HG02588 (cell line): ENCODE measurements around the gene PIP4K2A.

Experiments
- ATAC-seq: cut with Tn5 transposase; IDR thresholded peaks from one replicate; pipeline ENCODE4 v1.9.1; 2021; ENCODE audit warnings: mild to moderate bottlenecking, moderate library complexity; ENCODE audit not compliant: unreplicated experiment

The PIP4K2A gene

GRCh38 chr10:22604344-22605126, 109.8 kb downstream of the PIP4K2A start:
- no peak for ATAC-seq

GRCh38 chr10:22603581-22603980, 110.8 kb downstream of the PIP4K2A start:
- ATAC-seq, result no peak

DNA sequence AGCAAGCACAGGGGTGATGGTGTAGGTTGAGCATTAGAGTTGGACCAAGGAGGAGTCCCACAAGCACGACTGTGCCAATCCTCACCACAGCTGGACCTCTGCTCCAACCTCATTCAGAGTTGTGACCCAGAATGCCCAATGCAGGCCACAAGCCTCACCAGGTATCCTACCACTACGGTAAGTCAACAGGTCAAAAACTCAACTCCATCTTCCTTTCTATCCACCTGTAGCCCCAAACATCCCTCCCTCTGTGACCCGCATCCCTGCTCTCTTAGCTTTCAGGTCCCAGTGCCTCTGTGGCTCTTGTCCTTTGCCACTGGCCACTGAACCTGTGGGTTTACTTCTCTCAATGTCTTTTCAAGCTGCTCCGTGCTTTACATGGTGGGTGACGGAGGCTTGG, 112.8 kb downstream of the PIP4K2A start:
- ATAC-seq, result no peak

DNA sequence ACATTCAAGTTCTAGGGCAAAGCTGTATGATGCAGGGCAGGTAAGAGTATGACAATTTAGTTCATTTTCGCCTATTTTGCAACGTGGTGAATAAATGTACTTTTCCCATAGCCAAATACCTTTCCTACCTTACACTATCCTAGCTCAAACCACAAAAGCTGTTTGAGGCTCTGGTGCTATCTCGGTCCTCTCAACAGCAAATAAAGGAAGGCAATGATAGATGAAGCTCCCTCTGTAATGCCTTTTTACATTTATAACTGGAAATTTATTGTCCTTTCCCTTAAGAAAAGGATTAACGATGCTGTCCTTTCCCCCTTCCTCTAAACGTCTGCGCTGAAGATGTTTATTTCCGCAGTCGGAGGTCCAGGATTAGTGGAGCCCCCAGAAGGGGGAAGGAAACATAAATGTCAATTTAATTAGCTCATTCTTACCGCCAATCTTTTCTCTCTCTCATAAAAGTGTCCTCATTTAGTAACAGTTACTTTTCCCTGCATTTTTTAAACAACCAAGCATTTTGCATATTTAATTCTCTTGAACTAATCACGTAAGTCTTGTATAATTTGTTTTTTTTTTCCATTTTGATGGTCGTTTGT, 114.6 kb downstream of the PIP4K2A start:
- no peak for ATAC-seq

- ATAC-seq, result no peak
Observed at GRCh38 chr10:22599048-22599561, 115.3 kb downstream of the PIP4K2A start.

DNA sequence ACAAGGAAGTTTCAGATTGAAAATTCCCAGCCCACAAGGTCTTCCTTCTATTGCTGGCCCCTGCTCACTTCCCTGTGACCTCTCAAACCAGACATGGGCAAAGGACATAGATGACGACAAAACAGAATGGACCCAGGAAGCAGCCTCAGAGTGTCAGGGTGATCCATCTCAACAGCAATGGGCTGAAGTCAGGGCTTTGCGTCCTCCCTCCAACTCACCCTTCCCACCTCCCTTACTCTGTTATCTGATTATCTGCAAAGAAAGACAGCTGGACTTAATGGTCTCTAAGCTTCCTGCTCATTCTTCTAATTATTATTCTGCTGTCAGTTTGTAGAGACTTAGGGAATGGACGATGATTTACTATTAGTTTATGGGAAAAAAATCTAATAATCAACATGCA, 115.9 kb downstream of the PIP4K2A start:
- no peak for ATAC-seq

GRCh38 chr10:22597138-22597537, 117.2 kb downstream of the PIP4K2A start:
- peak; percentile 53 for ATAC-seq

GRCh38 chr10:22593636-22594198, 120.7 kb downstream of the PIP4K2A start:
- no peak for ATAC-seq

DNA sequence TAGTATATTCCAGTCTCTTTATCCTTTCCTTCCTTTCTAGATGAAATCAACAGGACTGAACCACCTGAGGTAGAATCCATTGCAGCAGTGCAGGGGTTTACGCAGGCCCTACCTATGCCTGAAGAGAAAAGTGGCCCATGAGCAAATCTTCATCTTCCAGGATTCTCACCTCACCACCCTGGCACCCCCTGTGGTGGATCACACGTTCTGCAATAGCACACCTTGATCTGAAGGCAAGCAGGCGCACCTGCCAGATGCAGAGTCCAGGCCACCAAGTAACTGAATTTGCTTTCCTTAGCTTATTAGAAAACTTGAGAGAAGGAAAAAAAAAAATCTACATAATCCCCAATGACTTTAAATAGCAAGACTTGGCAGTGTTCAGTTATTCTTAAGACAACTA, 121.4 kb downstream of the PIP4K2A start:
- ATAC-seq, result no peak

GRCh38 chr10:22589851-22590514, 124.4 kb downstream of the PIP4K2A start:
- no peak for ATAC-seq

DNA sequence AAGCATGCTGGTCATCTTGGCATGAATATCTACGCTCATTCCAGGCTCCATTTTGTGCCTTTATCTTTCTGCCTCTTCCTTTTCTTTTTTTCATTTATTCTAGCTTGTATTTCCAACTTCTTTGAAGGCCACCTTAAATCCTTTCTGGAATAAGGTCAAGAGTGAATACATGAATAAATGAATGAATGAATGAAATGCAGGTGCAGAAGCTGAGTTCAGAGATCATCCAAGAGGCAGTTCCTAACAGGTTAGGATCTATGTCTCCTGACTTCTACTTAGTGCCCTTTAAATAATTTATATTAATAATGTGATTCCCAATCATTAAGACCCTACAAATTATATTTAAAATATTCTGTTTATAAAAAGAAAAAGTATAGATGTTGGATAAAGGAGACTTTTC, 125.9 kb downstream of the PIP4K2A start:
- no peak for ATAC-seq

DNA sequence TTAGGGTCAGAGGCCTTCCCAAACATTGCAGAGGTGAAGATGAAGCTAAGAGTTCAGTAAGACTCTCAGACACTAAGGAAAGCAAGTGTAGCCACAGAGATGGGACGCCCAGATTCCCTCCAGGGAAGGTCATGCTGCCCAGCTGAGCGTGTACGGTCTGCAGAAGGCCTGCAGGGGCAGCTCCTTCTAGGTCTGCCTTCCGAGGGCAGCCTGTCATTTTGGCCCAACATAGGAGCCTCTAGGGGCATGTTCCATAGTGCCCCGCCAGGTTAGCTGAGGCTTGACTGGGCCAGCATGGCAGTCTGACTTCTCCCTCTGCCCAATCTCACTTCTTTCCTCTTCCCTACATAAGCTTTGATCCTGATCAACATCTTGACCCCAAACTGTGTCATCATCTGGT, 130.7 kb downstream of the PIP4K2A start:
- ATAC-seq, result no peak

DNA sequence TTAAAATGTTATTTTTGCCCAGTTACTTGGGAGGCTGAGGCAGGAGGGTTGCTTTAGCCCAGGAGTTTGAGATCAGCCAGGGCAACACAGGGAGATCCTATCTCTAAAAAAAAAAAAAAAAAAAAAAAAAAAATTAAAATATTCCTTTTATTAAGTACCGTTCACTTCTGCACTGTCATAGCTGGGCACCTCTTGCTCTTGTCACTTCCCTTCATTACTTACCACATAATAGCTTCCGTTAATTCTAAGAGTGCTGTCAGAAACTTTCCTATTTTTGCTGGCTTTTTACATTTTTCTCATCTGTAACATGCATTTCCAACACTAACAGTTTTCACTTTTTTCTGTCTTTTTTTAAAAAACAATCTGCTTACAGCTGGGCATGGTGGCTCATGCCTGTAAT, 132.9 kb downstream of the PIP4K2A start:
- no peak for ATAC-seq

DNA sequence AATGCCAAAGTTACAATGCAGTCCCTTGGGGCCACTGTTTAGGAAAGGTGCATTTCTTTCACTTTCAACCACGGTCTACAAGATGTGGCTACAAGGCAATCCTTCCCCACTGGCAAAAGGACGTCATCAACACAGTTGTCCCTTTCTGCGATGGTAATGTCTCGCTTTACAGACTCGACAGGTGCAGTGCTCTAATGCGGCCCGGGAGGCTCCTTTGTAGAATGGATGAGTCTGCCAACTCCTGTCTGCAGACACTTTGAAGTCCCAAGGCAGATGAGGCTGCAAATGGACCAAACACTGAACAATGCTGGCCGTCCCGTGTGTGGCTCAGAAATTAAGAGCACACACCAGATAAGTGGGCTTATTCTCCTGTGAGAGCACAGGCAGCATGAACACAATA, 133.7 kb downstream of the PIP4K2A start:
- ATAC-seq, result no peak

DNA sequence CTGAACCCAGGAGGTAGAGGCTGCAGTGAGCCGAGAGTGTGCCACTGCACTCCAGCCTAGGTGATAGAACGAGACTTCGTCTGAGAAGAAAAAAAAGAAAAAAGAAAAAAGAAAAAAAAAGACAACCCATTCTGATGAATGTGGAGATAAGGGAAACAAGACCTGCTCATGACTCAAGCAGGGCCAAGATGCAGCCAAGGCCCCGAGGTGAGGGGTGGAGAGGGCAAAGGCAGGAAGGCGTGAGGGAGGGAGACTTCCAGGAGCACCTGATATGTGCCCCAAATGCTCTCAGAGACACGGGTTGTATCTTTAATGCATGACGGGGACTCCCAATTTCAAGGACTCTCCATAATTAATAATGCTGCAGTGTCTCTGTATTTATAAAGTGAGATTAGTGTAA, 134.6 kb downstream of the PIP4K2A start:
- no peak for ATAC-seq

- no peak for ATAC-seq
Observed at GRCh38 chr10:22573820-22574569, 140.4 kb downstream of the PIP4K2A start.

DNA sequence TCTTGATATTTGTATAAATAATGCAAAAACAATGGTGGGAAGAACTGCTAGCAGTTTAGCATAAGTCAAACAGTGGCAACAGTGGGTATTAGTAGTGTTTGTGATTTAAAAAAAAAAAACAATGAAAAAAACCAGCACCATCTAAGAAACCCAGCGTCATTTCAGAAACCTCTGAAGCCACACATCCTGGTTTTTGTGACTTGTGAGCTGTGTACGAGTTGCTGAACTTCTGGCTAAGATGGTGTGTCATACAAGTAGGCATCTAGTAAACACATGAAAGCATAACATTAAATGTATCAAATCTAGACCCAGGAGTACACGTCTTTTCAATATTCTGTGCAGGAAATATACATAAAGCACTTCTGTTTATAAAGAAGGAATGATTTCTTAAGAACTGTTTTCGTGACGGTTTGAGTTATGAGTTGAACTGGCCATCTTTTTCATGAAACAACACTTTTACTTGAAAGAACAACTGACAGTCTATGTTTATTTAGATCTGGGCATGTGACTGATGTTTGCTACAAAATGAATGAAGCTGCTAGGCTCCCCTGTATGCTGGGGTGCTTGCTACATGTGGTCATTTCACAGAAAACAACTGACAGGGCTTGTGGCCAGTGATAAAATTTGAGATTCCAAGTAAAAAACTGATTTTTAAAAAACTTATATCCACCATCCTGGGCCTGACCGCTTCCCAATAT, 143.5 kb downstream of the PIP4K2A start:
- ATAC-seq, result no peak

GRCh38 chr10:22570234-22570633, 144.1 kb downstream of the PIP4K2A start:
- no peak for ATAC-seq

- ATAC-seq, result no peak
Observed at GRCh38 chr10:22568928-22569327, 145.4 kb downstream of the PIP4K2A start.

GRCh38 chr10:22564060-22564459, 150.3 kb downstream of the PIP4K2A start:
- ATAC-seq, result no peak
